ENCODE data around the gene PRAMEF12.
"Not testable (repeated sequence)": the region's sequence is repeated elsewhere in the genome, so short reads cannot be mapped to it uniquely, and the experiment has no call there.

PRAMEF12 gene
- 0 reads per million in 2 donors for total RNA-seq

DNA sequence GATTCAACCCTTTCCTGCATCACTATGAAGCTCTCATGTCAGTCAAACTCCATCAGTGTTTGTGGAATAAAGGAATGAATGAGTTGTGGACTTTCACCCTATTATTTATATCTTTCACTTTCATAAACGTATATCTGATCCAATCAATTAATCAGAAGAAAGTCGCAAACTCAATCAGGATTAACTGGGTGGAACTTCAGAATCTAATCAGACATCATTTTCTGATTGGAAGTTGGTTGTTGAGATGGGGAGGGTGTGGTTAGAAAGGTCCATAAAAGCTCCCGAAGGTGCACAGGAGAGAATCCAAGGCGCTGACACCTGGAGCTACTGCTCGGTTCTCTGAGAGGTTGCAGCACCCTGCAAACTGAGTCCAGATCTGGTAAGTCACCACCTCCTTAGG is at the start of gene PRAMEF12:
Gene PRAMEF12 (plus strand): TSS at position 301 of the 400 bp plus-strand sequence. CDS start 1,130 bp downstream, outside the sequence.
- no peak for DNase-seq

DNA sequence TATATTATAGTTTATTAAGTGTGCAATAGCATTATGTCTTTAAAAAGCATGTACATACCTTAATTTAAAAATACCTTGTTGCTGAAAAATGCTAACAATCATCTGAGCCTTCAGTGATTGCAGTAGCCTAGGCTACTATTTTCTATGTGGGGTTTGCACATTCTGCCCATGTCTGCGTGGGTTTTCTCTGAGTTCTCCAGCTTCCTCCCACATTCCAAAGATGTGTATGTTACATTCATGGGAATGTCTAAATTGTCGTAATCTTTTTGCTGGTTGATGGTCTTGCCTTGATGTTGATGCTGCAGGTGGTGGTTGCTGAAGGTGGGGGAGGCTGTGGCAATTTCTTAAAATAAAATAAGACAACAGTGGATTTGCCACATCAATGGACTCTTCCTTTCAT is 45.1 kb upstream of the PRAMEF12 start:
- DNase-seq, result no peak

DNA sequence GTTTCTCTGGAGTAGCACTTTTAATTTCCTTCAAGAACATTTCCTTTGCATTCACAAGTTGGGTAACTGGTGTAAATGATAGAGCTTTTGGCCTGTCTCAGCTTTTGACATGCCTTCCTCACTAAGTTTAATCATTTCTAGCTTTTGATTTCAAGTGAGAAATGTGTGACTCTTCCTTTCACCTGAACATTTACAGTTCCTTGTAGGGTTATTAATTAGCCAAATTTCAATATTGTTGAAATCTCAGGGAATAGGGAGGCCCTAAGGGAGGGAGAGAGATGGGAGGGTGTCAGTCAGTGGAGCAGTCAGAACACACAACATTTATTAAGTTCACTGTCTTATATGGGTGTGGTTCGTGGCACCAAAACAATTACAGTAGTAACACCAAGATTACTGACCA is 43.4 kb upstream of the PRAMEF12 start:
- DNase-seq, result no peak

DNA sequence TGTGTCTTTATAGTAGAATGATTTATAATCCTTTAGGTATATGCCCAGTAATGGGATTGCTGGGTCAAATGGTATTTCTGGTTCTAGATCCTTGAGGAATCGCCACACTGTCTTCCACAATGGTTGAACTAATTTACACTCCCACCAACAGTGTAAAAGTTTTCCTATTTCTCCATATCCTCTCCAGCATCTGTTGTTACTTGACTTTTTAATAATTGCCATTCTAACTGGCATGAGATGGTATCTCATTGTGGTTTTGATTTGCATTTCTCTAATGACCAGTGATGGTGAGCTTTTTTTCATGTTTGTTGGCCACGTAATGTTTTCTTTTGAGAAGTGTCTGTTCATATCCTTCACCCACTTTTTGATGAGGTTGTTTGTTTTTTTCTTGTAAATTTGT is 42.5 kb upstream of the PRAMEF12 start:
- not testable (repeated sequence) for DNase-seq

DNA sequence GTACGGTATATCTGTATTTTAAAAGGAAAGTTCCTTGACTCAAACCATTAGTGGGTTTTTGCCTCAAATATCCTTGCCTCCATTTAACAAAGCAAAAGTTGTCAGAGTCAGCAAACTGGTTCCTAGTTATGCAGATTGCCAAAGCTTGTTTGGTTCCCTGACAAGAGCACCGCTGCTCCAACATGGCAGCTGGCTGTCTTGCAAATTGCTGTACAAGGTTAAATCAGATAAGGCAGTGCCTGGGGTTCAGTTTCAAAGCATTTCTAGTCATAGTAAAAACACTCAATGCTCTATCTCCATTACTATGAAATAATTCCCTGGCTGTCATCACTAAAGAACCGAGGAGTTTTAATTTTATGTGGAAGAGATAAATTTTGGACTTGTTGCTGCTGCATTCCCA is 38.9 kb upstream of the PRAMEF12 start:
- no peak for DNase-seq

DNA sequence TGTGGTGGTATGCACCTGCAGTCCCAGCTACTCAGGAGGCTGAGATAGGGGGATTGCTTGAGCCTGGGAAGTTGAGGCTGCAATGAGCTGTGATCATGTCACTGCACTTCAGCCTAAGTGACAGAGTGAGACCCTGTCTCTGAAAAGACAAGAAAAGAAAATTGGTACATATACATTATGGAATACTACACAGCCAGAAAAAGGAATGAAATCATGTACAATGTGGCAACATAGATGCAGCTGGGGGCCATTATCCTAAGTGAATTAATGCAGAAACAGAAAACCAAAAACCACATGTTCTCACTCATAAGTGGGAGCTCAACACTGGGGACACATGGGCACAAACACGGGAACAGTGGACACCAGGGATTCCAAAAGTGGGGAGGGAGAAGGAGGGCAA is 34.6 kb upstream of the PRAMEF12 start:
- DNase-seq, result no peak

DNA sequence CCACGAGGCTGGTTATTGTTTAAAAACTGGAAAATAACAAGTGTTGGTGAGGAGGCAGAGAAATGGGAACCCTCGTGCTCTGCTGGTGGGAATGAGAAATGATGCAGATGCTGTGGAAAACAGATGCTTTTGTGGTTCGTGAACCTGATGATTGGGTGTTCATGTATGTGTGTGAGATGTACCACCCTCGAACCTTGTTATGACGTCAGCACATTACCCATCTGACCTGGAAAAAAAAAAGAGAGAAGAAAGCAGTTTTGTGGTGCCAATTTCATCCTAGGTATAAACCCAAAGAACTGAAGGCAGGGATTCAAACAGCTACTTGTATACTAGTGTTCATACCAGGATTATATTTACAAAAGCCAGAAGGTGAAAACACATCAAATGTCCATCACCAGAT is 33.9 kb upstream of the PRAMEF12 start:
- no peak for DNase-seq

DNA sequence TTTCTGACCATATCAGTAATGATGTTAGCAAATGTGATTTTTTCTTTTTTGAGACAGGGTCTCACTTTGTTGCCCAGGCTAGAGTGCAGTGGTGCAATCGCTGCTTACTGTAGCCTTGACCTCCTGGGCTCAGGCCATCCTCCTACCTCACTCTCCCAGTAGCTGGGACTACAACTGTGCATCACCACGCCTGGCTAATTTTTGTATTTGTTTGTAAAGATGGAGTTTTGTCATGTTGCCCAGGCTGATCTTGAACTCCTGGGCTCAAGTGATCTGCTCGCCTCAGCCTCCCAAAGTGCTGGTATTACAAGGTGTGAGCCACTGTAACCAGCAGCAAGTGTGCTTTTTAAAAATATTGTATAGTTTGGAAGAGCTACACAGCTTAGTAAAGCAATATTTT is 31.6 kb upstream of the PRAMEF12 start:
- no peak for DNase-seq

DNA sequence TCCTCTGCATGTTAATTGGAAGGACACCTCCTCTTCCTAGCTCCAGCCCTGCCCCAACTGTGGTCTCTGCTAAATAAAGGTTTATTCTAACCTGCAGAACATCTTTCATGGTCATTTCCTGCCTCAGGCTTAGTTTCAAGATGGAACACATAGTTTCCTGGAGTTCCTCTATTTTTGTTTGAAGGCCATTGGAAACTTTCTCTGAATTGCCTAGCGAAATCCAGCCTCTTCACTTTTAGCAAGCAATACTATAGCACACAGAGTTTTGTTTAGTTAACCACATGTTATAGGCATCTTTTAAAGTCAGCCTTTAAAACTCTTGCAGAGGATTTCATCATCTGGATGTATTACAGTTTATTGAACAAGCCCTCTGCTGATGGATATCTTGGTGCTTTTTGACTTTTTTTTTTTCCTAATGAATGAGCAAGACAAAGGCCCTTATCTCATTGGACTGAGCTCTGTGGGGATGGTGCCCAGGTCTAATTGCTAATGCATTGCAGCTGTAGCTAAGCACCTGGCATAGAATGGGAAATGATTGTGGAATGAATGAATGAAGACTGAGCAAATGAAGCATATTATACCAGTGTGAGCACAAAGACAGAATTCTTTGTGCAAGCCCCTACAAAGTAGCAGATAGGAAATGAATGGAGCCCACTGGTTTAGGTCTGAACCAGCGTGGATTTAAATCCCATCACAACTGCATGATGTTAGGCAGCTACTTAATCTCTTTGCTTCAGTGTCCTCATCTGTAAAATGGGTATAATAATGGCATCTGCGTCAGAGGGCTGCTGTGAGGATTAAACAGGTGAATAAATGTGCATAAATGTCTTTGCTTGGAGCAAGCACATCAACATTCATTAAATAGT is 28.2 kb upstream of the PRAMEF12 start:
- no peak for DNase-seq

DNA sequence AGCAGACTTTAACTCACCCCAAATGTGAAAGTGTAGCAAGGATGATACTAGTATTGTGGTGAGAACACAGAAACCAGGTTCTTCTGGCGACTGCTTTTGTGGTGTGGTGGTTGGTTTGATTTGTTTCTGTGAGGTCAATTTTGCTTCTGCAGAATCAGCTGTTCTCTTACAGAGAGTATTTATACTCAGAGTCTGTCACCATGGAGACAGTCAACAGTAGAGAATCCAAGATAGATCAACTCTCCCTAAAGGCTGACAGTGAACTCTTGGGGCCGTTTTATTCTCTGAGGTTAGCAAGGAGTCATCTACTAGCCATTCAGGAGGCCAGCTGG is 27.6 kb upstream of the PRAMEF12 start, which contains the start of gene CFAP107:
Gene CFAP107 (plus strand): TSS at position 209 of the 332 bp plus-strand sequence. CDS start 231 bp downstream, outside the sequence.
- no peak for DNase-seq

DNA sequence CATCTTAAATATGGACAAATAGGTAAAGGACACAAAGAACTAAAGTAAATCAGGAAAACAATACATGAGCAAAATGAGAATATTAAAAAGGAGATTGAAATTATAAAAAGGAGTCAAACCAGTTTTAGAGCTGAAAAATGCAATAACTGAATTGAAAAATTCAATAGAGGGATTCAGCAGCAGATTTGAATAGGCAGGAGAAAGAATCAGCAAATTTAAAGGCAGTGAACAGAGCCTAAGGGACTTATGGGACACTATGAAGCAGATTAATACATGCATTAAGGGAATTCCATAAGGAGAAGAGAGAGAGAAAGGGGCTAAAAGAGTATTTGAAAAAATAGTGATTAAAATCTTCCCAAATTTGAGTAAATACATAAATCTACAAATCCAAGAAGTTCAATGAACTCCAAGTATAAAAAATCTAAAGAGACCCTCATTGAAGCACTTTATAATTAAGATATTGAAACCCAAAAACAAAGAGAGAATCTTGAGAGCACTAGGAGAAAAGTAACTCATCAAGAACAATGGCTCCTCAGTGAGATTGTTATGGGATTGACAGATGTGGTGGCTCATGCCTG is 24.7 kb upstream of the PRAMEF12 start:
- DNase-seq, result no peak

DNA sequence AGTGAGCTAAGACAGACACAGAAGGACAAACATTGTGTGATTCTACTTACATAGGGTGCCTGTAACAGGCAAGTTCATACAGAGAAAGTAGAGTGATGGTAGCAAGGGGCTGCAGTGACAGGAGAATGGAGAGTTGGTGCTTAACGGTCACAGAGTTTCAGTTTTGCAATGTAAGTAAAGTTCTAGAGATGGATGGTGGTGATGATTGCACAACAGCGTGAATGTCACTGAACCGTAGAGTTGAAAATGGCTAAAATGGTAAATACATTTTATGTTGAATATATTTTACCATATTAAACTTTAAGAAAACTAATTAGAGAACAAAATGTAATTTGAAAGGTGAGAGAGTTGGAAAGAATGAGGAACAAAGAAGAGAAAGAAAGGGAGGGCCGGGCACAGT is 18.8 kb upstream of the PRAMEF12 start:
- no peak for DNase-seq

DNA sequence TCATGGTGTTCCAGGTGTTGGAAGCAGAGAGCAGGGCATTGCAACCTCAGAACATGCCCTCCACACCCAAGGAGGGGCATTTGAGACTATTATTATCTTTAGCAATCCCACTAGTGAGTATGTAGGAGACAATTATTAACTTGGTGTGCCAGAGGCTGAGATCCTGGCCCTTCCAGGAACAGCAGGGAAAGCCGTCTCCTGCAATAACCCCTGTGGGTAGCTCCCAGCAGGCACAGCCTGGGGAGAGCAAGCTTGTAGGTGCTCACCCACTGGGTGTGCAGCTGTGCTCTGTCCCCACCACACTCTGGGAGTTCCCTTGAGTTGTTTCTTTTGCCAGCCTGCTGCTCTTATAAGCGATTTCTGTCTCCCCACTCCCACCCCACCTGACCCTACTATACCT is 17.3 kb upstream of the PRAMEF12 start:
- no peak for DNase-seq

DNA sequence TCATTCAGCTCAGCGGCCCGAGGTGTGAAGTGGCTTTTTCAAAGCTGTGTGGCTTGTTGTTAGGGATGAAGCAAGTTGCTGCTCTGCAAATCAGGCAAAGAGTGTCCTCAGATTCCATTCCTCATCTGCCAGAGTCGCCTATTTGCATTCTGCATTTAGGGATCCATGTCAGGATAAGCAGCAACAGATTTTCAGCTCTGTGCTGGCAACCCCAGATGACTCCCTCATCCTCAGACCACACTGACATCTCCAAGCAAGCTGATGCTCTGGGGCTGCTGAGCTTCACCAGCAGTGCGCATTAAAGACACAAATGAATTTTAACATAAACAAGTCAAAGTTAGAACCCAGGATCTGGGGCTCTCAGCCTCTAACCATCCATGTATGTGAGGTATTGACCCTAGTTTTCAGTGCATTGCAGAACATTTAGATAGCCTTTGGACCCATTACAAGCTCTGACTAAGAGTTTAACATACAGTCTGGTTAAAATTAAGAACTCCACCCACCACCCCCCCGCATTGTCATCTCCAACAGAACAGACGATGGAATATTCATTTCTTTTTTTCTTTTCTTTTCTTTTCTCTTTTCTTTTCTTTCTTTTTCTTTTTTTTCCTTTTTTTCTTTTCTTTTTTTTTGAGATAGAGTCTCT is 16.6 kb upstream of the PRAMEF12 start:
- DNase-seq, result no peak

DNA sequence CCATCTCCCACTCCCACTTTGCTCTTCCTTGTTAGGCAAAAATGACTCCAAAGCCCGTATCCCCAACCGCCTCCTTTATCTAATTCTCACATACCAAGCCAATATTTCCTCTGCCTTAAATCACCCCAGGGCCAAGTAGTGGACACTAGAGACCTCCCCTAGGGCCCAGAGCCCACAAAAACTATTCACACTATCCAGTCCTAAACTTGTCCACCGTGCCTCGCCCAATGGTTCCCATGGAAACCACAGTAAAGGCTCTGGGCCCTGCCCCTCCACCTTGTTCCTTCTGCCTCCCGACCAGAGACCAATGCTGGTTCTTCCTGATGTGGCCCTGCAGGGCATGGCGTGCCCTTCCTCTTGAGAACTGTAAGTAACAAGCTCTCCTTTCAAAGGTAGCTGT is 15.7 kb upstream of the PRAMEF12 start:
- DNase-seq, result no peak

DNA sequence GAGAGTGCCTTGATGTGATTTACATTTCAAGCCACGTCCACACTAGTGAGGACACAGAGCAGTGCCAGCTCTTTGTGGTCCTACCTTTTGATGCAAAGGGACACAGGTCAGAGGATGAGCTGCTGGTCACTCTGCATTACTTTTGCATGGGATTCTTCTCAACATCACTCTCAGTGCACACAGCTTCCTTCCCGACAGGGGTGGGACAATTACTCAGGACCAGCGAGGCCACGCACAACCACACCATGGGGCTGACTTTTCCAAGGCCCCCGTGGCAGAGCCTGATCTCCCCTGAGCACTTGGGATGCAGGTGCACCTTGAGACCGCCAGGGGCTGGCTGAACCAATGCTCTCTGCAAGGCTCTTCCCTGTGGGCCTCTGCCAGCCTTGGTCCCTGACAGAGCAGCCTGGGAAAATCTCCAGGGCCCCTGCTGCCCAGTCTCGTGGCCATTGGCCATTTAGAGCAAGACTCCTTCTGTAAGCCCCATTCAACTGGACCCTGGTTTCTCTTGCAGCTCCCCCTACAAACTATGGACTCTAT is 13.2 kb upstream of the PRAMEF12 start:
- no peak for DNase-seq

DNA sequence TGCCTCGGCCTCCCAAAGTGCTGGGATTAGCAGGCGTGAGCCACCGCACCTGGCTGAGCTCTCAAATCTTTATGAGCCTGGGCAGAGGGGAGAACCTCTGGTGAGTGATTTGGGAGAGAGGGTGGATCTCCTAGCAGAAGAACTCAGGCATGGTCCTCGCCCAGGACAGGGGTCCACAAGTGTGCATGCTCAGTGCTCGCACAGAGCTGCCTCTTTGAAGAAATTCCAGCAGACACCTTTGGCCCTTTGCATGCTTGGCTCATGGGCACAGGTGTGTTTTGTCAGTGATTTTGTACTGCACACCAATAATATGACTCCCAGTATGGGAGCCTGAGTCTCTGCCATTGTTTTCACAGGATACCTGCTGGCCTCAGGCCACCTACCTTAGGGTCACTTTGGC is 11.8 kb upstream of the PRAMEF12 start:
- DNase-seq, result no peak

DNA sequence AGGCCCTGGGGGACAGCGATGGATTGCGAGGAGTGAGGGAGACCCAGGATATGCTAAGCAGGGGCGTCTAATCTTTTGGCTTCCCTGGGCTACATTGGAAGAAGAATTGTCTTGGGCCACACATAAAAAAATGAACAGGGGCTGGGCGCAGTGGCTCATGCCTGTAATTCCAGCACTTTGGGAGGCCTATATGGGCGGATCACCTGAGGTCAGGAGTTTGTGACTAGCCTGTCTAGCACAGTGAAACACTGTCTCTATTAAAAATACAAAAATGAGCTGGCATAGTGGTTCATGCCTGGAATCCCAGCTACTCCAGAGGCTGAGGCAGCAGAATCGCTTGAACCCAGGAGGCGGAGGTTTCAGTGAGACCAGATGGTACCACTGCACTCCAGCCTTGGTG is 10.8 kb upstream of the PRAMEF12 start:
- no peak for DNase-seq

DNA sequence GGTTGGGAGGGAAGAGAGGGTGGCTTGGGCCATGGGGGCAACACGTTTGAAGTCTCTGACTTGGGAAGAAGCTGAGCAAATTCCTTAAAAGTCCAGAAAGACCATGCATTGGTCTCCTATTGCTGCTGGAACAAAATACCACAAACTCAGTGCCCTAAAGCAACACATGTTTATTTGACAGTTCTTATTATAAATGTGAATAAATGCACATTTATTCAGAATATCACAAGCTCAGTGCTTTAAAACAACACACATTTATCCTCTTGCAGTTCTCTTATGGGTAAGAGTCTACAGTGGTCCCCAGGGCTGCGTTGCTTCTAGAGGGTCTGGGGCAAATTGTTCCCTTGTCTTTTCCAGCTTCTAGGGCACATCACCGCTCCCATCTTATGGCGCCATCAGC is 10.1 kb upstream of the PRAMEF12 start:
- DNase-seq, result no peak

DNA sequence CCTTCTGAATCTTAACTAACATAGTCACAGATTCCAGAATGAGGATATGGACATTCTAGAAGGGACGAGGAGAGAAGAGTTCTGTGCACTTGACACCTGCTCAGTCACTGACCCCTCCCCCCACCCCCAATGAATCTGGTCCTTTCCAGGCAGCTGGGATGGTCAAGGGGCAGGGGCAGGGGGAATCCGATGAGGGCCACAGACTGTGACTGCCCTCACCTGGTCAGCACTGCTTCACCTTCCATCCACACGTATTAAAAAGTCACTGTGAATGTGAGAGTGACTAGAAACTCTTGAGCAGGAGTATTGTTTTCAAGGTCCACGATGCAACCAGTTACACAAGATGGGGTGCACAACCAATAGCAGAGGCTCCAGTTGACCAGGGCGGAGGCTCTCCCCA is 9.5 kb upstream of the PRAMEF12 start:
- no peak for DNase-seq

DNA sequence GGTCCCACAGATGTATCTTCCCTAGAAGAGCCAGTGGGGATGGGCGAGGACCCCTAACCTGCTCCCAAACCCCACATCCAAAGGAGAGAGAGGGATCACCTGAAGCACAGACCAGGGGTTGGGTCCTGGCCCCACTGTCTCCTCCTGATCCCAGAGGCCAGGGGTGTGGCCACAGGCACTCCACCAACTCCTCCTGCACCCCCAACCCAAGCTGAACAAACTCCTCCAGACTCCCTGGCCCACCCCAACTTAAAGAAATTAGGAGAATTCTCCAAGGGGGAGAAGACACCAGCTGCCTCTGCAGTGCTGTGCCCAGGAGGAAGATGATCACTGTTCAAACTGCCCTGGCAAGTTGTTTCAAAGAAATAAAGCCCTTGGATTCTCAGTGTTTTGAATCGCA is 4.5 kb upstream of the PRAMEF12 start:
- DNase-seq, result no peak

DNA sequence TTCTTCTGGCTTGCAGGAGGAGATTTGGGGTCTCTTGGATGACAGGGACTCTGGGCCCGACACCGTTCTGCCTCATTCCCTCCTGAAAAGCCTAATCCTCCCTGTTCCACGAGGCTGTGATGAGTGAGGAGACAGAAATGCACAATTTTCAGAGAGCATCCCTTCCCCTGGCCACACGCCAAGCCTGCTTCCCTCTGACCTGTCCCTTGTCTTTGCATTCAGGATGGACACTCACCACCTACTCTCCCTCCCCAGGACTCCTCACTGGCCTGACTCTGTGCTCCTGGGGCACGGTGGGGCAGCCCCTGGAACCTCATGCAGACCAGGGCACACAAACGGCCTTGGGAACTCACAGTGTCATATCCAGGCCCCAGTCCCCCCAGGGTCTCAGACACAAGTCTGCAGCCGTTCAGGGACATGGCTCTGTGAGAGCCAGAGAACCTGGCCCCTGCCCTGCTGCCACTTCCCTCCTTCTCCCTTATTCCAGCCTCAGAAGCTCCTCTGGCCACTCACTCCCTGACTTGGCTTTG is 3.5 kb upstream of the PRAMEF12 start:
- no peak for DNase-seq

DNA sequence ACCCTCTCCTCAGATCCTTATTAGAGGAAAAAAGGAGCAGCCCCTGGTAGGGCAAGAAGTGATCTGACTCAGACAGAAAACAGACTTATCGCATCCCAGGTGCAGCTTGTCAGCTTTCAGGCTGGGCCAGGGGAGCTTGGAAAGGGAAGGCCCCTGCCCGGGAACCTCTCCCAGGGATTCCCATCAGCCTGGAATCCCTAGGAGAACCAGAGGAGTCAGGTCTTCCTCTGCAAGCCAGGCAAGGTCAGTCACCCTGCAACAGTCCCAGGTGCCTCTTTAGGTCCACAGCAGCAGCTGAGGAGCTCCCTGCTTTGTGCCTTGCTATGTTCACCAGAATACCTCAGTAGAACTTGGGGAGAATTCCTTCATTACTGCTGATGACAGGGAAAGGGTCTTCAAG is 2.9 kb upstream of the PRAMEF12 start:
- no peak for DNase-seq

DNA sequence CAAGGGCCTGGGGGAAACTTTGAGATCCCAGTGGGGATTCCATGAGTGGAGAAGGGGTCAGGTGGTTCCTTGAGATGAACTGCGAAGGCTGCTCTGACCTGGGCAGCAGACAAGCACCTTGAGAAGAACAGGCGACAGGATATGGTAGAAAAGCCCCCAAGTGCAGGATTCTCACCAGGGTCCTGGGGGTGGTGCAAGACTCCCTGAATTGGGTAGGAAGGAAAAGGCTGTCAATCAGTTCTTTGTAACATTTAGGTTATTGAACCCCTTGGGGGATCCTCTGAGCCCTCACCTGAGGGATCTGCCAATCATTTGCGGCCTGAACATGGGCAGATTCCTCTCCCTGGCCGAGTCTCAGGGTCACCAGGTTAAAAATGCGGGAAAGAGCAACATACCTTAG is 2.4 kb upstream of the PRAMEF12 start:
- DNase-seq, result no peak

Data from activated gamma-delta T cell (primary cell).